Stimulated activated CD4-positive, alpha-beta T cell treated with anti-CD3 and anti-CD28 coated beads, Interleukin-4, amount 100 ng/mL, for 4 hours (primary cell): ENCODE measurements around the gene AGBL1.

Source experiments
- DNase-seq, 2 experiments: peaks; one replicate each; pipeline ENCODE4 v3.0.0-alpha.2; 2020

Gene AGBL1

GRCh38 chr15:86756688-86757087 is 677.0 kb downstream of the AGBL1 start:
- DNase-seq, result no peak

GRCh38 chr15:86759800-86760523 is 680.3 kb downstream of the AGBL1 start:
- DNase-seq, result no peak

- no peak for DNase-seq
These were observed 683.2 kb downstream of the AGBL1 start for GRCh38 chr15:86762874-86763273.

- DNase-seq, result no peak
These were observed 684.4 kb downstream of the AGBL1 start for GRCh38 chr15:86764021-86764420.

- no peak for DNase-seq
These were observed 685.6 kb downstream of the AGBL1 start for GRCh38 chr15:86765281-86765680.

- no peak for DNase-seq
These were observed 692.8 kb downstream of the AGBL1 start for GRCh38 chr15:86772369-86773059.

GRCh38 chr15:86773736-86774135 is 694.1 kb downstream of the AGBL1 start:
- DNase-seq, result no peak

GRCh38 chr15:86776145-86776544 is 696.5 kb downstream of the AGBL1 start:
- no peak for DNase-seq

GRCh38 chr15:86796521-86796920 is 716.9 kb downstream of the AGBL1 start:
- DNase-seq, result no peak

- no peak for DNase-seq
These were observed 717.5 kb downstream of the AGBL1 start for GRCh38 chr15:86797135-86797534.

GRCh38 chr15:86799226-86799625 is 719.6 kb downstream of the AGBL1 start:
- DNase-seq, result no peak

GRCh38 chr15:86802244-86802643 is 722.6 kb downstream of the AGBL1 start:
- DNase-seq, result no peak

- DNase-seq, result no peak
These were observed 724.7 kb downstream of the AGBL1 start for GRCh38 chr15:86804406-86804805.

GRCh38 chr15:86810329-86810728 is 730.7 kb downstream of the AGBL1 start:
- DNase-seq, result no peak

- no peak for DNase-seq
These were observed 734.2 kb downstream of the AGBL1 start for GRCh38 chr15:86813892-86814291.

GRCh38 chr15:86829245-86829644 is 749.6 kb downstream of the AGBL1 start:
- DNase-seq, result no peak

- DNase-seq, result no peak
These were observed 750.6 kb downstream of the AGBL1 start for GRCh38 chr15:86830304-86830703.

- no peak for DNase-seq
These were observed 753.9 kb downstream of the AGBL1 start for GRCh38 chr15:86833595-86833994.

GRCh38 chr15:86834115-86834863 is 754.6 kb downstream of the AGBL1 start:
- DNase-seq, result no peak

- DNase-seq, result no peak
These were observed 757.8 kb downstream of the AGBL1 start for GRCh38 chr15:86837294-86838061.

GRCh38 chr15:86839502-86839901 is 759.8 kb downstream of the AGBL1 start:
- no peak for DNase-seq

GRCh38 chr15:86840996-86841395 is 761.3 kb downstream of the AGBL1 start:
- DNase-seq, result no peak

GRCh38 chr15:86842199-86842598 is 762.5 kb downstream of the AGBL1 start:
- no peak for DNase-seq
